Spleen (tissue), 7 donors: ENCODE data around the gene DNER.

Experiments
- POLR2A ChIP-seq, 3 donors: fragments of 450-650 bp; IDR thresholded peaks; one replicate each; pipeline ENCODE4 v1.5.1; 2017; ENCODE audit warnings: antibody characterized with exemption in 3 of 3, mild to moderate bottlenecking in 1 of 3
- TF ChIP-seq, protein P1 (sequence below), 11 experiments: fragments of 200-600 bp in 7 of 11; fragments of 450-650 bp in 4 of 11; sonication (generic) in 4 of 11; IDR thresholded peaks in 8 of 11; conservative IDR thresholded peaks in 3 of 11; 1 replicate in 7 of 11; 2 replicates in 4 of 11; pipeline versions ENCODE4 v1.4.0 to v1.8.0; 2016 to 2021; ENCODE audit warnings: antibody characterized with exemption in 11 of 11, inconsistent platforms in 4 of 11, mild to moderate bottlenecking in 1 of 11
- donor health status: DM: no; HTN: no; CAD: no; lungs with moderate emphysema.
- donor health status: DM: no; HTN: no; CAD: no.
- donor health status: DM: no; HTN: no; CAD: no.

DNA sequence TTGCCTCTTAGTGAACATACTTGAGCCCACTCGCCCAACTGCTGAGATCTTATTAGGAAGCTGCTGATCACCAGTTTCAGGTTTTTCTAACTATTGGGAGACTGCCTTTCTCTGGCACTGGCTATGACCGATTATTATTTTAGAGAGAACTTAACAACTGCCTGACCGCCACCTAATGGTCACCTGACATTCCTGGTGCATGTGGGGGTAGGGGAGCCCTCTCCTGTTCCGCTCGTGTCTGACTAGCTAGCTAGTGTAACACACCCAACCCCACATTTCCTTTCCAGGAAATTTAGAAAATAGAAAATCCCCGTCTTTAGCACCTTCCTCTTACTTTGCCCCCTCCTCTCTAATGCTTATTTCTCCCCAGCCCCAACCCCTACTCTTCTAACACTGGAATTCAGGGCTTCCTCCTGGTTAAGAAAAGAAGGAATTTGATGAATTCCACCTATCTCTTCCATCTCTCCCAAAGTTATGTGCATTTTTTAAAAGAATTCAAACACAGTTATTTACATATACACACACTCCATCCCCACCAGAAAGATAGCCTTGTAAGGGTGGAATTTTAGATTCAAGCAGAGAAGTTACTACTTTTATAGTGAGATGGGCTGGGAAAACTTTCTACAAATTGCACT, 19.4 kb upstream of the DNER start:
- no peak for TF ChIP-seq POLR2A (IDR thresholded peaks at IDR 0.05)
- TF ChIP-seq, protein P1, sequence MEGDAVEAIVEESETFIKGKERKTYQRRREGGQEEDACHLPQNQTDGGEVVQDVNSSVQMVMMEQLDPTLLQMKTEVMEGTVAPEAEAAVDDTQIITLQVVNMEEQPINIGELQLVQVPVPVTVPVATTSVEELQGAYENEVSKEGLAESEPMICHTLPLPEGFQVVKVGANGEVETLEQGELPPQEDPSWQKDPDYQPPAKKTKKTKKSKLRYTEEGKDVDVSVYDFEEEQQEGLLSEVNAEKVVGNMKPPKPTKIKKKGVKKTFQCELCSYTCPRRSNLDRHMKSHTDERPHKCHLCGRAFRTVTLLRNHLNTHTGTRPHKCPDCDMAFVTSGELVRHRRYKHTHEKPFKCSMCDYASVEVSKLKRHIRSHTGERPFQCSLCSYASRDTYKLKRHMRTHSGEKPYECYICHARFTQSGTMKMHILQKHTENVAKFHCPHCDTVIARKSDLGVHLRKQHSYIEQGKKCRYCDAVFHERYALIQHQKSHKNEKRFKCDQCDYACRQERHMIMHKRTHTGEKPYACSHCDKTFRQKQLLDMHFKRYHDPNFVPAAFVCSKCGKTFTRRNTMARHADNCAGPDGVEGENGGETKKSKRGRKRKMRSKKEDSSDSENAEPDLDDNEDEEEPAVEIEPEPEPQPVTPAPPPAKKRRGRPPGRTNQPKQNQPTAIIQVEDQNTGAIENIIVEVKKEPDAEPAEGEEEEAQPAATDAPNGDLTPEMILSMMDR (IDR thresholded peaks at IDR 0.05 in 8 of 11, conservative IDR thresholded peaks at IDR 0.05 in 3 of 11), result no peak
